Heart right ventricle (tissue), 16 donors: ENCODE data around the gene MESP2. TPM values are rescaled to one million over a fixed set of nuclear protein-coding genes. Genes with fewer than 3 reads are reported as not detected.
A peak's percentile ranks its signal among the peaks of the same experiment; 100 is the strongest.

Experiments used
- ATAC-seq, 8 donors: fragments of 200-7000 bp; cut with Tn5 transposase; one replicate each; pipeline ENCODE4 v1.9.1; 2020; ENCODE audit warnings: mild to moderate bottlenecking in 8 of 8, moderate library complexity in 8 of 8, moderate number of reproducible peaks in 1 of 8
- DNase-seq, 2 donors: peaks; one replicate each; pipeline ENCODE4 v3.0.0-alpha.2; 2020
- H3K27ac ChIP-seq, 10 donors: fragments of 200-600 bp; sonication (generic) in 2 of 10; one replicate each; pipeline versions ENCODE4 v1.5.0 to v1.8.0; 2020 to 2022; ENCODE audit warnings: mild to moderate bottlenecking in 3 of 10
- H3K27me3 ChIP-seq, 7 donors: fragments of 200-600 bp; one replicate each; pipeline ENCODE4 v1.8.0; 2021 to 2022; ENCODE audit warnings: mild to moderate bottlenecking in 2 of 7
- H3K36me3 ChIP-seq, 9 donors: fragments of 200-600 bp; sonication (generic) in 1 of 9; one replicate each; pipeline versions ENCODE4 v1.5.0 to v1.8.0; 2020 to 2022; ENCODE audit warnings: mild to moderate bottlenecking in 2 of 9
- H3K4me1 ChIP-seq, 9 donors: fragments of 200-600 bp; sonication (generic) in 1 of 9; one replicate each; pipeline versions ENCODE4 v1.5.0 to v1.8.0; 2020 to 2022; ENCODE audit warnings: mild to moderate bottlenecking in 4 of 9
- H3K4me3 ChIP-seq, 10 donors: fragments of 200-600 bp; sonication (generic) in 2 of 10; one replicate each; pipeline versions ENCODE4 v1.5.0 to v1.8.0; 2020 to 2022; ENCODE audit warnings: mild to moderate bottlenecking in 7 of 10, moderate library complexity in 2 of 10
- H3K9me3 ChIP-seq, 11 donors: fragments of 200-600 bp in 10 of 11; sonication (generic) in 2 of 11; one replicate each; pipeline versions ENCODE4 v1.5.0 to v1.8.0; 2013 to 2022; ENCODE audit warnings: mild to moderate bottlenecking in 2 of 11, control low read depth in 1 of 11, moderate library complexity in 1 of 11
- WGBS, 2 donors: extraction: QIAGEN DNeasy Blood & Tissue Kit; methylation state at CpG; one replicate each; pipeline ENCODE4 v1.1.7; 2013; ENCODE audit warnings: inconsistent platforms in 1 of 2; 5-methylcytosine and 5-hydroxymethylcytosine counted together
- intact Hi-C, 10 donors: fragments of 100-400 bp; cut with DNase I; formaldehyde crosslinking; loops; one replicate each; pipeline versions ENCODE4 v1.11.1 to v1.14.2; 2022
- polyA plus RNA-seq, 2 donors: library from polyadenylated mRNA; stranded (reverse); fragments of 200-250 nt; gene quantifications; one replicate each; pipeline ENCODE4 v1.2.3, GENCODE V29; 2013
- total RNA-seq, 10 donors: library from RNA; stranded (reverse); fragmentation: NEBNext Ultra II Directional in 3 of 10; extraction: Animal tissue kit (Norgen Biotek cat#: 25700) in 3 of 10; gene quantifications; one replicate each; pipeline versions ENCODE4 v1.2.1 to v1.2.4, GENCODE V29; 2021 to 2023
- TF ChIP-seq, protein P1 (sequence below), 9 donors: fragments of 200-600 bp; sonication (generic) in 2 of 9; IDR thresholded peaks; one replicate each; pipeline versions ENCODE4 v1.5.0 to v1.8.0; 2021 to 2022; ENCODE audit warnings: antibody characterized with exemption in 9 of 9, mild to moderate bottlenecking in 5 of 9, moderate library complexity in 1 of 9
- donor health status: Arrhythmogenic right ventricular cardiomyopathy.
- donor health status: ischemic (EF 13 %, LVEDD 7.1; RV severe dilation, severe dysfunction).
- donor health status: healthy with polysubstance abuse.
- donor health status: DM: no; HTN: yes; CAD: no.
- donor health status: DM: no; HTN: no; CAD: no.
- donor health status: ischemic (EF 25% LVEDD 6.9; RV normal size, moderate dysfunction).
- donor health status: ischemic (EF 25% LVEDD 5.7; RV mildly dilated, moderate dysfunction).
- donor health status: healthy.
- donor health status: DM: yes; HTN: yes; CAD: no.
- donor health status: Ischemic cardiomyopathy.
- donor health status: ischemic (EF 35%, LVEDD 5.7; RV mildly dilated, moderate dysfunction).
- donor health status: nonischemic (EF 11% LVEDD 7.7; RV severe dilation, severe dysfunction).
- donor health status: DM: yes; HTN: yes; CAD: no.
- donor health status: PGD.
- donor health status: ischemic (EF 29% LVEDD 5.4; RV normal size, mild dysfunction).
- donor health status: nonischemic (EF 23%, LVEDD 6.1; RV moderate dilation, normal function).

Gene MESP2
- total and polyA plus RNA-seq, 12 donors, result 0.04 to 0.73 (median 0.32) TPM; not detected in 5

GRCh38 chr15:89817701-89818280, 41.7 kb downstream of the MESP2 start:
- H3K27me3 ChIP-seq, result peaks cover 3 to 64% (median 44%) of the 10 kb centered on the region in 7 donors
- no peak for DNase-seq
- TF ChIP-seq, protein P1, sequence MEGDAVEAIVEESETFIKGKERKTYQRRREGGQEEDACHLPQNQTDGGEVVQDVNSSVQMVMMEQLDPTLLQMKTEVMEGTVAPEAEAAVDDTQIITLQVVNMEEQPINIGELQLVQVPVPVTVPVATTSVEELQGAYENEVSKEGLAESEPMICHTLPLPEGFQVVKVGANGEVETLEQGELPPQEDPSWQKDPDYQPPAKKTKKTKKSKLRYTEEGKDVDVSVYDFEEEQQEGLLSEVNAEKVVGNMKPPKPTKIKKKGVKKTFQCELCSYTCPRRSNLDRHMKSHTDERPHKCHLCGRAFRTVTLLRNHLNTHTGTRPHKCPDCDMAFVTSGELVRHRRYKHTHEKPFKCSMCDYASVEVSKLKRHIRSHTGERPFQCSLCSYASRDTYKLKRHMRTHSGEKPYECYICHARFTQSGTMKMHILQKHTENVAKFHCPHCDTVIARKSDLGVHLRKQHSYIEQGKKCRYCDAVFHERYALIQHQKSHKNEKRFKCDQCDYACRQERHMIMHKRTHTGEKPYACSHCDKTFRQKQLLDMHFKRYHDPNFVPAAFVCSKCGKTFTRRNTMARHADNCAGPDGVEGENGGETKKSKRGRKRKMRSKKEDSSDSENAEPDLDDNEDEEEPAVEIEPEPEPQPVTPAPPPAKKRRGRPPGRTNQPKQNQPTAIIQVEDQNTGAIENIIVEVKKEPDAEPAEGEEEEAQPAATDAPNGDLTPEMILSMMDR (IDR thresholded peaks at IDR 0.05), result no peak

GRCh38 chr15:89818287-89818686, 42.2 kb downstream of the MESP2 start:
- no peak for DNase-seq
- no peak for ATAC-seq
- H3K36me3 ChIP-seq, result no peaks in the 10 kb centered on the region
- peaks cover 3 to 60% (median 41%) of the 10 kb centered on the region in 7 donors for H3K27me3 ChIP-seq
- TF ChIP-seq, protein P1 (IDR thresholded peaks at IDR 0.05), result no peak
- H3K9me3 ChIP-seq, result peaks cover 0 to 8% (median 0%) of the 10 kb centered on the region in 11 donors
- H3K27ac ChIP-seq, result no peak overlapping the region
- WGBS, 2 donors, result 52 to 57% methylated on average over 10 of the region's 10 CpGs
- H3K4me3 ChIP-seq, result no peak overlapping the region
- peaks cover 0 to 48% (median 13%) of the 10 kb centered on the region in 9 donors for H3K4me1 ChIP-seq
- intact Hi-C loops, result no loop called here

More at GRCh38 chr15:89817701-89818280, 41.7 kb downstream of the MESP2 start:
- Histone ChIP-seq H3K36me3 (no peaks in the 10 kb centered on the region), H3K9me3 (peaks cover 0 to 8% (median 0%) of the 10 kb centered on the region in 11 donors), H3K4me1 (peaks cover 0 to 48% (median 13%) of the 10 kb centered on the region in 9 donors), H3K27ac (no peak overlapping the region), H3K4me3 (no peak overlapping the region)
- 59 to 63% methylated on average over 10 of the region's 10 CpGs for WGBS, 2 donors
- intact Hi-C loops, result no loop called here
- ATAC-seq, result no peak

- peaks cover 0 to 1% (median 0%) of the 10 kb centered on the region in 11 donors for H3K9me3 ChIP-seq
- 65 to 70% methylated on average over 12 of the region's 12 CpGs for WGBS, 2 donors
- ATAC-seq (peak in 3 of 8 donors; percentile 41 to 66 (median 42)), DNase-seq (no peak)
- no peak overlapping the region for H3K4me3 ChIP-seq
- intact Hi-C loops, result no loop called here
- H3K4me1 ChIP-seq, result peaks cover 0 to 57% (median 0%) of the 10 kb centered on the region in 9 donors
- H3K36me3 ChIP-seq, result no peaks in the 10 kb centered on the region
- H3K27me3 ChIP-seq, result peaks cover 0 to 33% (median 15%) of the 10 kb centered on the region in 7 donors
- peak overlapping the region in 2 of 10 donors; percentile 20 to 84 for H3K27ac ChIP-seq
- TF ChIP-seq, protein P1 (IDR thresholded peaks at IDR 0.05), result no peak
Measured at GRCh38 chr15:89820666-89821611, 44.8 kb downstream of the MESP2 start.

GRCh38 chr15:89822026-89822425, 45.9 kb downstream of the MESP2 start:
- no peaks in the 10 kb centered on the region for H3K36me3 ChIP-seq
- H3K27ac ChIP-seq, result peak overlapping the region in 2 of 10 donors; percentile 20 to 84
- no peak overlapping the region for H3K4me3 ChIP-seq
- no peaks in the 10 kb centered on the region for H3K9me3 ChIP-seq
- H3K4me1 ChIP-seq, result peaks cover 0 to 65% (median 0%) of the 10 kb centered on the region in 9 donors
- WGBS, 2 donors, result 63 to 66% methylated on average over 11 of the region's 11 CpGs
- H3K27me3 ChIP-seq, result peaks cover 0 to 23% (median 7%) of the 10 kb centered on the region in 7 donors
- ATAC-seq (no peak), DNase-seq (no peak)
- TF ChIP-seq, protein P1 (IDR thresholded peaks at IDR 0.05), result no peak
- intact Hi-C loops, result no loop called here
